GM18867 (cell line): ENCODE results near the gene NCK2.
A peak's percentile ranks its signal among the peaks of the same experiment; 100 is the strongest.

Experiments
- ATAC-seq: cut with Tn5 transposase; IDR thresholded peaks from one replicate; pipeline ENCODE4 v1.9.1; 2021; ENCODE audit warnings: mild to moderate bottlenecking, moderate library complexity; ENCODE audit not compliant: unreplicated experiment

NCK2 gene

DNA sequence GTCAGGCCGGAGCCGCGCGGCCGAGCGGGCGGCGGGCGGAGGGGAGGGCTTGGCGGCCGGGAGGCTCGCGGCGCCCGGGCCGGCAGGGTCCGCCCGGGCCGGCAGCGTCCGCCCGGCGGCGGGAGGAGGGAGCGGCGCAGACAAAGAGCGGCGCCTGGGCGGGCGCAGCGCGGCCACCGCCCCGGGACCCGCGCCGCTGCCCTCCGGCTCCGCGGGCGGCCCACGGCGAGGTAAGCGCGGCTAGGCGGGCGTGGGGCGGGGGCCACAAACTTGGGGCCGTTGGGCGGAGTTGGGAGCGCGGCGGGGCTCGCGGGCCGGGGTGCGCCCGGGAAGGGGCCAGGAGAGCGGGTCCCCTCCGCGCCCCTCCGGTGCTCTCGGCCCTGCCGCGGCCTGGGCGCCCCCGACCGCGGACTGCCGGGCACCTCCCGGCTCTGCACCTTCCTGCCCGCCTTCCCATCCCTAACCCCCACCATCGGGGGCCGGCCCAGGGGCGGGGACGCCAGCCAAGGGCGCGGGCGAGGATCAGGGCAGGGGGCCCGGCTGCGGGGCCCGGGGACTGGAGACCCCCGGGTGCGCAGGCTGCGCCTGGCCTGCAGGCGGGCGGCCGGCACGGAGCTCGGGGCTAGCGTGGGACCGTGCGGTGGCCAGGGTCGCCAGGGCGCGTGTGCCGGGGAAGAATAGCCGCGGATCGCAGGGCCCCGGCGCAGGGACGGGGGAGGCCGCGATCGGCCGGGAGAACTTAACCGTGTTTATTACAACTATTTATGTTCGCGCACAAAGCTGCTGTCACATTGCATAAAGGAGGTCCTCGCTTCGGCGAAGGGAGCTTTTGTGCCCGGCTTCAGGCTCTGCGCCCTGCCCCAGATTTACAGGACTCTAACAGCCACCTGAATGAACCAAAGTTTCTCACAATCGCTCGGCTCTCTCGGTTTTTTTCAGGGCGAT, at the start of gene NCK2:
Gene NCK2, plus strand, starts transcription at position 4 of the 945 bp plus-strand sequence. CDS start 110,152 bp downstream, outside the sequence.
- ATAC-seq, result peak; percentile 37

DNA sequence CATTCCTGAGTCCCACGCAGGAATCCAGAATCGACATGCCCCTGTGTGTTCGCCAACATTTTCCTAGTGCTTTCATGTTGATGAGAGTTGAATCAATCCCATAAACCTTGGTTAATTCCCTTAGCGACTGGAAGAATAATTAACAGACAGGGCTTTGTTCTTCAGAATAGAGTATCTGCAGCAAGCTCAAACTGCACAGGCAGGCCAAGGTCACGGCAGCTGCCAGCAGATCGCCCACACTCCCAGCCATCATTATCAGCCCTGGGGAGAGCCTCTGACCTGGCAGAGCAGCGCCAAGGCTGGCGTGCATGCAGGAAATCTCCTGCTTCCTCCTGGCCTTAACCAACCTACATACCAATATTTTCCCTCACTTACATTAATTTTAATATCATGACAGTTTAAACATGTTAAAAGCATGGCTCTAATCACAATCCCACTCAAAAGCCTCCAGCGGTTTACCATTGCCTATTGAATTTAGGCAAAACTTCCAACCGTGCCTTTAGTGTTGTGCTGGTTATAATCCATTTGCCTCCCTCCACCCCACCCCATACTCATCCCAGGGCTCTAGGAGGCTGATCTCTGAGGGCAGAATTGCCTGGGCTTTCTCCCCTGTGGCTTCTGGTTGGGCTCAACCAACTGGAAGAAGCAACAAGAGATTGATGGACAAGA, 46.8 kb upstream of the NCK2 start:
- ATAC-seq, result no peak

DNA sequence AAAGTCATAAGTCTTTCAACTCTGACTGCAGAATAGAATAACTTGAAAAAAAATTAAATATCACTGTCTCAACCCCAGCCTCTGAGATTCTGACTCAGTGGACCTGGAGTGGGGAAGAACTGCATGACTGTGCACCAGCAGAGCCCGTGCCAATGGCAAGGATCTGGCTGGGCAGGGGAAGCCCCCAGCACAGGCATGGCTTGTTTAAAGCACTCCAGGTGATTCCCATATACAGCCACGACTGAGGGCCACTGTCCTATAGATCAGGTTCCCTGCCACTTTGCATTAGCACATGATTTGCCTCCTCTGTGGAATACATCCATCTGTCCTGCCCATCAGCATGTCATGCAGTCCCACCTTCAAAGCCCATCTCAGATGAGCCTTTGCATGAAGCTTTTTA, 45.9 kb upstream of the NCK2 start:
- no peak for ATAC-seq

DNA sequence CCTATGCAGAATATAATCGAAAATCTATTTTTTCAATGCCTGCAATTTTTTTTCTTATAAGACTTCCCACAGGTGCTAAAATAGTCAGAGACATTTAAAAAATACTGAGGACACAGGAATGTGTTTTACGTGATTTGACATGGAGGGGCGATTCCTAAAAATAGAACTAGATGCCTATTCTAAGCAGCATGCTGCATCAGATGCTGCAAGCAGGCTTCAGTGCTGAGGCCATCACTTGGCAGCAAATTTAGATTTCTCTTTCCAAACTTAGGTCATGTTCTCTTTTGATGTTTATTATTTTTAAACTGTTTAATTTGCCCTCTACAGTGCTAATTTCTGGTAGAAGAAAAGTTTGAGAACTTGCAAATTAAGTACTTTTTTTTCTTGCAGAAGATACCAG, 43.7 kb upstream of the NCK2 start:
- no peak for ATAC-seq

- peak; percentile 60 for ATAC-seq
Observed at GRCh38 chr2:105708697-105709096, 36.0 kb upstream of the NCK2 start.

DNA sequence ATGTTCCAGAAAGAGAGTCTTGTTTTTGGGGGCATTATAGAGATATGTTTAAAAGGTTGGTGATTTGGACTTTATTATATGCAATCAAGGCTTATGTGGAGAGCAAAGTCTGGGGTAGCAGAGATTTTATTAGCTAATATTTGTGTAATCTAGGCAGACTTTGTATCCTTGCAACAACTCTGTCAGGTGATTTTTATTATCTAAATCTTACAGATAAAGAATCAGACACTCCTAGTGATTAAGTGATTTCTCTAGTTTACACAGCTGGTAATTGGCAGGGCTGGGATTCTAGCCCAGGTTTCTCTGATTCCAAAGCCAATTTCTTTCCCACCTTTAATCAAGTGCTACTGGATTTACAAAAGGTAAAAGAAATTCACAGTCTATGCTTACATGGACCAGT, 33.3 kb upstream of the NCK2 start:
- ATAC-seq, result no peak

DNA sequence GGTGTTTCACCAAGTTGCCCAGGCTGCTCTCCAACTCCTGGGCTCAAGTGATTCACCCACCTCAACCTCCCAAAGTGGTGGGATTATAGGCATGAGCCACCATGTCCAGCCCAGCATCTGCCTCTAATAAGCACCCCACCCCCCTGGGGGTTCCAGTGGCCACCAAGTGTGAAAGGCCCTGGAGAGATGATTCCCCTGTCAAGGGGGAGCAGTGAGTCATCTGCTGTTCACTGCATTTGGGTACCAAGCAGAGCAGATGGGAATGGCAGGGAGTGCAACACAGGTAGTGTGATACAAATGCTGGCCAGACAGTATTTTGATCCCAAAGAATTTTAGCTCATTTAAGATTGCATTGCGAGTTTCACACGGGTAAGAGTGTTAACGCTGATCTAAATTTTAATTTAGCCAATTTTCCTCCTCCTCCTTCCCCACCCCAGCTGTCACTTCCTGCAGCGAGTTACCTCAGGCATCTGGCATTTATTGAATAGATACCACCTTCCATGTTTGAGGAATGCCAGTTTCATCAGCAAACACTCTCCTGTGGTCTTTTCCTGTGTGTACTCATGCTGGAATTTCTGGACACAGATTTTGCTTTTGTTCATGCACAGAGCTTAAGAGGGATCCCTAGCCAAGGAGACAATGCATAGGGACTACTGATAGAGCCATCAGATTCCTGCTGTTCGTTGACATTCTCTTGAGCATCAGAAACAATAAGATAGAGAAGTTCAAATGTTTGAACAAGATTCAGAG, 32.4 kb upstream of the NCK2 start:
- ATAC-seq, result no peak

DNA sequence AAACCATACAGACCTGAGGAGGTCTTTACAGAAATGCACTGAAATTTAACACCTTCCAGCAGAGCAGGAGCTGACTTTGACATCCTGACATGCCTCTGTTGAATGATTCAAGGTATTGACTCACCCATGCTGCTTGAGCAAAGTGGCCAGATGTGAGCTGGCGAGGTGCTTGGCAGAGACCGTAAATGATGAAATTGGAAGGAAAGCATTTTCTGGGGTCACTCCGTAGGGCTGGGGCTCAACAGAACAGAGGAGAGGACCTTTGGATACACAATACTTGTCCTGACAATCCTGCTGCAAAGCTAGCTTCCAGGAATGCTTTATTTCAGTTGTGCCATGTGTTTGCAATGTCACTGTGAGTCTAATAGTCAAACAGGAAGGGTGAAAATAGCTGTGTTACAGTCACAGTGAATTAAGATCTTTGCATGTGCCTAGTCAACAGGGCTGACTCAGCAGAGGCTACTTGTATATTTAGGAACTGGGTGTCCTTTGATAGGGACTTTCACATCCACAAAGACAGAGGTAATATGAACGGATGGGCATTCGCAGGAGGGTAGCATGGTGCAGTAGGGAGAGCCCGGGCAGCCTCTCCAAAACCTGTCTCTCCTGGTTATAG, 31.6 kb upstream of the NCK2 start:
- ATAC-seq, result no peak

DNA sequence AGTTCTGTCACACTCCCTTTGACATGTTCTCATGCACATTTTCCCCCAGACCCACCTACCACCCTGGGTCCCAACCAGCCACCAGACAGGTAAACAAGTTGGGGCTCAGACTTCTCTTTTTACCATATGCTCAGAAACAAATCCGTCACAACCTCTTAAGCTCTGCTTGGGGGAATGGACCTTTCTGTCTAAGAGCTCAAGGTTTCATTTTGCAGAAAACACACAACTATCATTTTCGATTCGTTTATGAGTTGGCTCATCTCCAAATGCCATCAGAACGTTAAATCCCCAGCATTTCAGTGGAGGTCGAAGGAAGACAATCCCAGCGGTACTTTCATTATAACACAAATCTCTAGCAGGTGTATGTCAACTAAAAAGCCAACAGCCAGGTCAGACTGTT, 30.6 kb upstream of the NCK2 start:
- ATAC-seq, result no peak

DNA sequence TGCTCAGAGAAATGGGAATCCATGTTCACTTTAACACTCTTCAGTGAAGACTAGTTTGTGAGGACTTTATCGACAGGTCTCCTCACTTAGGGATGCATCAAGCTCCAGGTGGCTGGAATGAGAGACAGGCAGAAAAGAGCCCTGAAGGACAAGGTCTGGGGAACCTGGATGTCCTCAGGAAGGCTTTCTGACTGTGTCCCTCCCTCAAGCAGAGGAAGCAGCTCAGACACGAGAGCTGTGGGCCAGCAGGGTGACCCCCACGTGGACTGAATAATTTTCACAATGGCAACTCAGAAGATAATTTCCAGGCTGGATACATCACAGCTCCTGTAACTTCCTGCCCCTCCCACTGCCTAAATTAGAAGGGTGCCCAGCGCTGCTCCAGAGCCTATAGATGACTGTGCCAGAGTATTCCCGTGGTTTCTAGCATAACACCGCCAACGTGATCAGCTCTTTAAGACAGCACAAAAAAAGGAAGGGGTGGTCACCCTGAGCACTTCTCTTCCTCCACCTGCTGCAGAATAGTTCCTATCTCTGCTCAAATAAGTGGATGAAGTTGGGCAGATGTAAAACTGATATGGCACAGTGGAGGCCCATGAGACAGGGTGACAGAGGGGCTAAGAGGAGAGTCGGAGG, 25.7 kb upstream of the NCK2 start:
- ATAC-seq, result no peak

DNA sequence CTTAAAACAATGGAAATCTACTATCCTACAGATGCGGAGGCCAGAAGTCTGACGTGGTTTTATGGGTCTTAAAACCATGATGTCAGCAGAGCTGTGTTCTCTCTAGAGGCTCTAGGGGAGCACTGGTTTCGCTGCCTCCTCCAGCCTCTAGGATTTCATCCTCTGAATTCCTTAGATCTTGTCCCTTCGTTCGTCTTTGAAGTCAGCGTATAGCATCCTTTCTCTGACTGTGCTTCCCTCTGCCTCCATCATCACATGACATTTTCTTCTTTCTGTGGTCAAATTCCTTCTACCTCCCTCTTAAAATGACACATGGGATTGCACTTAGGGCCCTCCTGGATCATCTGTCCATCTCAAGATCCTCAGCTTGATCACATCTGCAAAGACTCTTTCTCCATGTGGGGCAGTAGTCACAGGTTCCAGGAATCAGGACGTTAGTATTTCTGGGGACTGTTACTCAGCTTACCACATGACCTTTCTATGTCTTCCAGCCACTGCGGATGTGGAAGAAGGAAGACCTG, 22.7 kb upstream of the NCK2 start:
- ATAC-seq, result no peak

GRCh38 chr2:105722726-105723297, 21.9 kb upstream of the NCK2 start:
- no peak for ATAC-seq

DNA sequence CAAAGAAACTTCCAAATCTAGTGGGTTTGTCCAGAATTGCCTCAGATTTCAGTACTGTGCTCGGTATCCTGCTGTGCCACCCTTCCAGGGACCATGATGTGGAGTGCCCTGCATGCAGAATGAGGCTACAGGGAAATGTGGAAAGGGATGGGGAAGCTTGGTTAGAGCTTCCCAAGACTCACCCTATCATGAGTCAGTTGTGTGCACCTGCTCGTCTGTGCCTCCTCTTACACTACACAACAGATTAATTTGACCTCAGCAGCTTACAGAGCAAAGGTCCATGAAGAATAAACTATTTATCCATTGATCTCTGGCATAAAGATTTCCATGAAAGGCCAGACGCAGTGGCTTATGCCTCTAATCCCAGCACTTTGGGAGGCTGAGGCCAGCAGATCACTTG, 21.3 kb upstream of the NCK2 start:
- ATAC-seq, result no peak

GRCh38 chr2:105725388-105725787, 19.3 kb upstream of the NCK2 start:
- peak; percentile 29 for ATAC-seq

DNA sequence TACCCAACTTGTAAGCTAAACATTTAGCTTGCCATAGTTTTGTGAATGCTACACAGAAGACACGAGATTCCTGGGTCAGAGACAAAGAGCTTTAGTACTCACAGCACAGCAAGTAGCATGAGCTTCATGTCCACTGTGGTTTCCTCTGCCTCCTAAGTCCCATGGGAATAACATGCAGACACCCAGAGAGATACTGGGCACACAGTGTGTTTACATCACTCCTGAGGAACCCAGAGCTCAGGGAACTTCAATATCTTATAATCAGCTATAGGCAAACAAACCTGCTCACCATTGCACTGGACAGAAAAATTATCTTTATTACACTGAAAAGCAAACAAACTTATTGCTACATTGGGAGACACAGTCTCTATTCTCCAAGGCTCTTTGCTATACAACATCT, 14.5 kb upstream of the NCK2 start:
- no peak for ATAC-seq

- ATAC-seq, result no peak
Observed at GRCh38 chr2:105731511-105731910, 13.2 kb upstream of the NCK2 start.

- ATAC-seq, result no peak
Observed at GRCh38 chr2:105732101-105732500, 12.6 kb upstream of the NCK2 start.

DNA sequence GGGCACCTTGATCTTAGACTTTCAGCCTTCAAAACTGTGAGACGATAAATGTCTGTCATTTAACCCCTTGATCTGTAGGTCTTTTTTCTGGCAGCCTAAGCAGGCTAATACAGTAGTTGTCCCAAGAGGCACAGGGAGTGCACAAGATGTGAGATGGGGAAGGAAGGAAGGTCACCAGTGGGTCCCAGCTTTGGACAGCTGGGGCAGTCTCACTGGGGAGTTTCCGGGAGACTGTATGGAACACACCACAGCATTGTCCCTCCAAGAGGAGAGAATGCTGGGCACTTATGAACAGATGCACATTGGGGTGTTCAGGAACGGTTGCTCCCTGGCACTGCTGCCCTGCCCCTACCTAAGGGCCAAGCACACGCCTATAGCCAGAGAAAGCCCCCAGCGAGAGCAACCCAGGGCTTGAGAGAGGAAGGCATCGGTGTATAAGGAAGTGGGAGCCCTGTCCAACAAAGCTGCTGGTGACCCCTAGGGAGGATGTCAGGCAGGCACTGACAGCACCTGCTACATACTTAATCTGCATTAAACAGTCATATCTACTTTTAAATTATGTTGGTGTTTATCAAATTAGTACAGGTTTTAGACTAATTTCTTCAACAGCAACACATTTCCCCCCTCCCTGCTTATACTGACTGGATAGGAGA, 11.6 kb upstream of the NCK2 start:
- ATAC-seq, result no peak

DNA sequence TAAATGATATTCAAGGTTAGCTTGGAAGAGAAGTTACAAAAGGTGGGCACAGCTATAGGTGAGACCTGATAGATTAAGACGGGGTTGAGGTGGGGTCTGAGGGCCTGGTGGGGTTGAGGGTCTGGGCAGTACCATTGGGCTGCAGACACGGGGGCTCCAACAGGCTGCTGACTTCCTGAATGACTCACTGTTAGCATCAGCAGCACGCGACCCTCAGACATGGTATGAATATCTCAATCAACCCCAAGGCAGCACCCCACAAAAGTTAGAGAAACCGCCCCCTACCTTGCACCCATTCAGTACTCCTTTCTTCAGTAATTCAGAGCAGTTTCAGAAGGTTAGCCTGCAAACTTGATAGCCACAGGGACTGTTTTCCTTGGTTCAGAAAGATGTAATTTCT, 10.8 kb upstream of the NCK2 start:
- no peak for ATAC-seq
